GDM1 (cell line): ENCODE data around the gene OR6C65.

Source experiments
- DNase-seq: peaks from one replicate; lab custom pipeline; 2025; lab: John Stamatoyannopoulos, UW

Gene OR6C65

DNA sequence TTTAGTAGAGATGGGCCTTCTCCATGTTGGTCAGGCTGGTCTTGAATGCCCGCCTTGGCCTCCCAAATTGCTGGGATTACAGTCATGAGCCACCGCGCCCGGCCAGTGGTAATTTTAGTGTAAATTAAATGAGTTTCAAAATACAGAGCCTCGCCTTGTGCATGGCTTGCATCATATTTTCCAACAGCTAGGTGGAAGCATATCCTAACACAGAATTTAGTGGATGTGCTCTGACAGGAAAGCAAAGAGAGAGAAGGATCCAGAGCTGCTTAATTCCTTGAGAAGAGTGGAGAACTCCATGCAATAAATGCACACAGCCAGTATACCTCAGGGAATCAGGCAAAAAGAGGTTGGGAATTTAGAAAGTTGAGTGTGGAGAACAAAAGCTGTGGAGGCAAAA lies 46.0 kb downstream of the OR6C65 start:
- DNase-seq, result no peak

DNA sequence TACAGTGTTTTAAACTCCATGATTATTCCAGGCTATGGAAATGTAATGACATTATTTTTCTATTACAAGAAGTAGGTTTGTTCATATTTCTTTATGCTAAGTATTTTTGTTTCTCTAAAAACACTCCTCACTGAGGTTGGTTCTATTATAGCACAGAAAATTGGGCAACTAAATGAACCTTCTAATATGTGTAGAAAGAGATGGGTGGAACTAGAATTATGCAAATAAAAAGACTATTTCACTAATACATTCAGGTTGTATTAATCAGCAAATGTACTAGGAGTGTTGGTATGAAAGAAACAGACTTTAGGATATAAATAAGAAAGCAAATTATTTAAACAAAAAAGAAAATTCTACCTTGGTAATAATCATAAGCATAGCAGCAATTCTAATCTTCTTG lies 48.5 kb downstream of the OR6C65 start:
- DNase-seq, result no peak
